Measurements from ENCODE around the gene ATXN1. TPM values are rescaled to one million over a fixed set of nuclear protein-coding genes. Genes with fewer than 3 reads are reported as not detected.

The ATXN1 gene
- total RNA-seq, 1 experiment from 2014 or later, result 8.1 TPM

DNA sequence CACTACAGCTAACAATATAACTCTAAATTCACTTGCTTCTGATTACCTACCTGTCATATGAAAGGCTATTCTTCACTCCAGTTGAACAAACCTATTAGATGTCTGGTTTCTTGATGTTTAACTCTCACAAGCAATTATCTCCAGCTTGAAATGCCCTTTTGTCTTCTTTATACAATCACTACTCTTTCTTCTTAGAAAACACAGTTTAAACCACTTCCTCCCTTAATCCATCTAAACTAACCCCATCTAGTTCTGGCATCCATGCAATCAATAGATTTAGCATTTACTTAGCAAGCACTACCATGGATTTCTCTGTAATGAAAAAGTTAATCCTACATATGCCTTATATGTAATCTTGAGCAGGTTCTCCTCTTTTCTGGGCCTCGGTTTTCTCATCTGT is 127.3 kb downstream of the ATXN1 start (continued):
- TF ChIP-seq E2F1 (CRISPR knock-in tag; IDR thresholded peaks at IDR 0.05), result no peak
- no peak for TF ChIP-seq IRF2 (CRISPR knock-in tag; IDR thresholded peaks at IDR 0.05; ENCODE audit: borderline replicate concordance, low read depth)
- TF ChIP-seq ELF4 (CRISPR knock-in tag; IDR thresholded peaks at IDR 0.05; ENCODE audit: low read depth), result no peak
- TF ChIP-seq, protein P1, sequence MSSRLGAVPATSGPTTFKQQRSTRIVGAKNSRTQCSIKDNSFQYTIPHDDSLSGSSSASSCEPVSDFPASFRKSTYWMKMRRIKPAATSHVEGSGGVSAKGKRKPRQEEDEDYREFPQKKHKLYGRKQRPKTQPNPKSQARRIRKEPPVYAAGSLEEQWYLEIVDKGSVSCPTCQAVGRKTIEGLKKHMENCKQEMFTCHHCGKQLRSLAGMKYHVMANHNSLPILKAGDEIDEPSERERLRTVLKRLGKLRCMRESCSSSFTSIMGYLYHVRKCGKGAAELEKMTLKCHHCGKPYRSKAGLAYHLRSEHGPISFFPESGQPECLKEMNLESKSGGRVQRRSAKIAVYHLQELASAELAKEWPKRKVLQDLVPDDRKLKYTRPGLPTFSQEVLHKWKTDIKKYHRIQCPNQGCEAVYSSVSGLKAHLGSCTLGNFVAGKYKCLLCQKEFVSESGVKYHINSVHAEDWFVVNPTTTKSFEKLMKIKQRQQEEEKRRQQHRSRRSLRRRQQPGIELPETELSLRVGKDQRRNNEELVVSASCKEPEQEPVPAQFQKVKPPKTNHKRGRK (CRISPR knock-in tag; IDR thresholded peaks at IDR 0.05; ENCODE audit: borderline replicate concordance), result no peak
- TF ChIP-seq, protein P2, sequence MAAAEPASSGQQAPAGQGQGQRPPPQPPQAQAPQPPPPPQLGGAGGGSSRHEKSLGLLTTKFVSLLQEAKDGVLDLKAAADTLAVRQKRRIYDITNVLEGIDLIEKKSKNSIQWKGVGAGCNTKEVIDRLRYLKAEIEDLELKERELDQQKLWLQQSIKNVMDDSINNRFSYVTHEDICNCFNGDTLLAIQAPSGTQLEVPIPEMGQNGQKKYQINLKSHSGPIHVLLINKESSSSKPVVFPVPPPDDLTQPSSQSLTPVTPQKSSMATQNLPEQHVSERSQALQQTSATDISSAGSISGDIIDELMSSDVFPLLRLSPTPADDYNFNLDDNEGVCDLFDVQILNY (CRISPR knock-in tag; IDR thresholded peaks at IDR 0.05), result no peak
- TF ChIP-seq ATF1 (CRISPR knock-in tag; IDR thresholded peaks at IDR 0.05), result no peak
- no peak for TF ChIP-seq FOXP4 (CRISPR knock-in tag; IDR thresholded peaks at IDR 0.05)

- Mint-ChIP-seq H3K36me3 (peaks cover 8% of the 10 kb centered on the region), H3K4me3 (no peak overlapping the region)
- TF ChIP-seq ZNF138 (CRISPR knock-in tag; conservative IDR thresholded peaks at IDR 0.05), result no peak
- no peak for TF ChIP-seq SOX15 (CRISPR knock-in tag; IDR thresholded peaks at IDR 0.05)
- no peak for TF ChIP-seq ZNF423 (CRISPR knock-in tag; IDR thresholded peaks at IDR 0.05)
- TF ChIP-seq TP53 (CRISPR knock-in tag; IDR thresholded peaks at IDR 0.05), result no peak
- TF ChIP-seq HMGA2 (CRISPR knock-in tag; IDR thresholded peaks at IDR 0.05), result no peak
Measured at GRCh38 chr6:16633465-16633864, 127.8 kb downstream of the ATXN1 start.

DNA sequence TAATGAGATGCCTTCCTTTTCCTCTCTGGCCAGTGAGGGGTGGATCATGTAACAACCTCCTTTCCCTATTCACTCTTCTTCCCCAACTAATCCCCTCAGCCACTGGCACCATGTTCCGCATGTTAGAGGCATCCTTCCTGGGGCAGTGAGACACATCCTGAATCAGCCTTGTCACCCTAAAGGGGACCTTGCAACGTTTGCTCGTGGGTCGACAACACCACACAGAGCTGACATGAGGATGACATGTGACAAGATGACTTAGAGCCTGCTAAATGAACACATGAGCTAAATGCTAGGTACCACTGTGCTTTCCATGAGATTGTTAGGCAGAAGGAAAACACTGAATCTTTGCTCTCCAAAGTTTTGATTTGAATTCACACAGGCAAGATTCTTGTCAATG is 129.2 kb downstream of the ATXN1 start:
- Mint-ChIP-seq H3K4me1 (peaks cover 25% of the 10 kb centered on the region), H3K9me3 (peaks cover 15% of the 10 kb centered on the region), H3K27me3 (ENCODE audit: low read depth) (no peaks in the 10 kb centered on the region), H3K27ac (no peak overlapping the region), H3K36me3 (peaks cover 7% of the 10 kb centered on the region; the same call in 1 of the 2 replicates), H3K4me3 (no peak overlapping the region)
- ATAC-seq (no peak), DNase-seq (ENCODE audit: low spot score) (no peak)
- ChIA-PET CTCF (no interaction called here), POLR2A (no interaction called here)
- no peak for TF ChIP-seq ZBTB43 (CRISPR knock-in tag; IDR thresholded peaks at IDR 0.05)
- TF ChIP-seq, protein P3, sequence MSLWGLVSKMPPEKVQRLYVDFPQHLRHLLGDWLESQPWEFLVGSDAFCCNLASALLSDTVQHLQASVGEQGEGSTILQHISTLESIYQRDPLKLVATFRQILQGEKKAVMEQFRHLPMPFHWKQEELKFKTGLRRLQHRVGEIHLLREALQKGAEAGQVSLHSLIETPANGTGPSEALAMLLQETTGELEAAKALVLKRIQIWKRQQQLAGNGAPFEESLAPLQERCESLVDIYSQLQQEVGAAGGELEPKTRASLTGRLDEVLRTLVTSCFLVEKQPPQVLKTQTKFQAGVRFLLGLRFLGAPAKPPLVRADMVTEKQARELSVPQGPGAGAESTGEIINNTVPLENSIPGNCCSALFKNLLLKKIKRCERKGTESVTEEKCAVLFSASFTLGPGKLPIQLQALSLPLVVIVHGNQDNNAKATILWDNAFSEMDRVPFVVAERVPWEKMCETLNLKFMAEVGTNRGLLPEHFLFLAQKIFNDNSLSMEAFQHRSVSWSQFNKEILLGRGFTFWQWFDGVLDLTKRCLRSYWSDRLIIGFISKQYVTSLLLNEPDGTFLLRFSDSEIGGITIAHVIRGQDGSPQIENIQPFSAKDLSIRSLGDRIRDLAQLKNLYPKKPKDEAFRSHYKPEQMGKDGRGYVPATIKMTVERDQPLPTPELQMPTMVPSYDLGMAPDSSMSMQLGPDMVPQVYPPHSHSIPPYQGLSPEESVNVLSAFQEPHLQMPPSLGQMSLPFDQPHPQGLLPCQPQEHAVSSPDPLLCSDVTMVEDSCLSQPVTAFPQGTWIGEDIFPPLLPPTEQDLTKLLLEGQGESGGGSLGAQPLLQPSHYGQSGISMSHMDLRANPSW (CRISPR knock-in tag; conservative IDR thresholded peaks at IDR 0.05; ENCODE audit: low read depth), result no peak
- TF ChIP-seq ZNF219 (CRISPR knock-in tag; IDR thresholded peaks at IDR 0.05; ENCODE audit: borderline replicate concordance), result no peak
- TF ChIP-seq ATF2 (CRISPR knock-in tag; IDR thresholded peaks at IDR 0.05; ENCODE audit: borderline replicate concordance, low read depth), result no peak
- TF ChIP-seq, protein P4, sequence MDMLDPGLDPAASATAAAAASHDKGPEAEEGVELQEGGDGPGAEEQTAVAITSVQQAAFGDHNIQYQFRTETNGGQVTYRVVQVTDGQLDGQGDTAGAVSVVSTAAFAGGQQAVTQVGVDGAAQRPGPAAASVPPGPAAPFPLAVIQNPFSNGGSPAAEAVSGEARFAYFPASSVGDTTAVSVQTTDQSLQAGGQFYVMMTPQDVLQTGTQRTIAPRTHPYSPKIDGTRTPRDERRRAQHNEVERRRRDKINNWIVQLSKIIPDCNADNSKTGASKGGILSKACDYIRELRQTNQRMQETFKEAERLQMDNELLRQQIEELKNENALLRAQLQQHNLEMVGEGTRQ (CRISPR knock-in tag; IDR thresholded peaks at IDR 0.05), result no peak
- TF ChIP-seq HMGA2 (CRISPR knock-in tag; IDR thresholded peaks at IDR 0.05), result no peak

More at GRCh38 chr6:16633465-16633864, 127.8 kb downstream of the ATXN1 start:
- no peak for ATAC-seq
- no peaks in the 10 kb centered on the region for H3K27me3 Mint-ChIP-seq (ENCODE audit: low read depth)
- ChIA-PET CTCF (no interaction called here), POLR2A (no interaction called here)
- no peak overlapping the region for H3K27ac Mint-ChIP-seq
- no peak for DNase-seq (ENCODE audit: low spot score)
- H3K4me1 Mint-ChIP-seq, result peaks cover 25% of the 10 kb centered on the region
- H3K9me3 Mint-ChIP-seq, result peaks cover 14% of the 10 kb centered on the region

Measured in WTC11 (cell line).